Liver (tissue), 9 donors: ENCODE data around the gene NTN1. TPM values are rescaled to one million over a fixed set of nuclear protein-coding genes. Genes with fewer than 3 reads are reported as not detected.

ENCODE experiments used
- DNase-seq: peaks from one replicate; pipeline ENCODE4 v3.0.0-alpha.2; 2017; ENCODE audit warnings: low spot score
- H3K27ac ChIP-seq, 2 donors: one replicate each; pipeline ENCODE4 v1.7.0; 2013; ENCODE audit warnings: inconsistent platforms in 2 of 2, low read length in 2 of 2, control low read depth in 1 of 2, low read depth in 1 of 2, mild to moderate bottlenecking in 1 of 2
- H3K27me3 ChIP-seq, 4 donors: one replicate each; pipeline versions ENCODE4 v1.6.1 to v1.7.0; 2013; ENCODE audit warnings: low read length in 3 of 4, inconsistent platforms in 1 of 4, mild to moderate bottlenecking in 1 of 4, moderate library complexity in 1 of 4; ENCODE audit not compliant: control insufficient read depth in 4 of 4, insufficient read depth in 4 of 4
- H3K36me3 ChIP-seq, 4 donors: one replicate each; pipeline versions ENCODE4 v1.6.1 to v1.7.0; 2013; ENCODE audit warnings: low read length in 3 of 4, mild to moderate bottlenecking in 3 of 4, low read depth in 1 of 4, moderate library complexity in 1 of 4; ENCODE audit not compliant: control insufficient read depth in 4 of 4, insufficient read depth in 3 of 4
- H3K4me1 ChIP-seq, 4 donors: one replicate each; pipeline versions ENCODE4 v1.6.1 to v1.7.0; 2013; ENCODE audit warnings: low read length in 3 of 4, mild to moderate bottlenecking in 3 of 4, moderate library complexity in 1 of 4; ENCODE audit not compliant: control insufficient read depth in 4 of 4, insufficient read depth in 4 of 4
- H3K4me3 ChIP-seq, 3 donors: one replicate each; pipeline versions ENCODE4 v1.6.1 to v1.7.0; 2013; ENCODE audit warnings: low read length in 3 of 3, control low read depth in 1 of 3, low read depth in 1 of 3, mild to moderate bottlenecking in 1 of 3
- H3K9ac ChIP-seq, 2 donors: one replicate each; pipeline ENCODE4 v1.7.0; 2013; ENCODE audit warnings: low read length in 2 of 2, mild to moderate bottlenecking in 2 of 2, moderate library complexity in 2 of 2, control low read depth in 1 of 2, low read depth in 1 of 2
- H3K9me3 ChIP-seq, 4 donors: one replicate each; pipeline versions ENCODE4 v1.6.1 to v1.7.0; 2013; ENCODE audit warnings: low read length in 3 of 4; ENCODE audit not compliant: control insufficient read depth in 4 of 4
- EGR1 ChIP-seq, 2 donors: IDR thresholded peaks; 2 replicates each; pipeline ENCODE4 v1.6.1; 2016 to 2018; ENCODE audit warnings: antibody characterized with exemption in 2 of 2, low read depth in 2 of 2
- FOXA1 ChIP-seq: IDR thresholded peaks from 2 replicates; pipeline ENCODE4 v1.6.1; 2016; ENCODE audit warnings: antibody characterized with exemption
- FOXA2 ChIP-seq: IDR thresholded peaks from 2 replicates; pipeline ENCODE4 v1.6.1; 2016; ENCODE audit warnings: antibody characterized with exemption
- GABPA ChIP-seq, 2 donors: IDR thresholded peaks in 1 of 2; conservative IDR thresholded peaks in 1 of 2; 2 replicates each; pipeline ENCODE4 v1.6.1; 2016; ENCODE audit warnings: antibody characterized with exemption in 2 of 2, mild to moderate bottlenecking in 1 of 2, moderate library complexity in 1 of 2
- HNF4A ChIP-seq, 2 donors: conservative IDR thresholded peaks; 2 replicates each; pipeline ENCODE4 v1.6.1; 2016; ENCODE audit warnings: antibody characterized with exemption in 2 of 2, mild to moderate bottlenecking in 2 of 2
- HNF4G ChIP-seq: IDR thresholded peaks from 2 replicates; pipeline ENCODE4 v1.6.1; 2016; ENCODE audit warnings: antibody characterized with exemption
- JUND ChIP-seq, 2 donors: IDR thresholded peaks; 2 replicates each; pipeline ENCODE4 v1.6.1; 2016; ENCODE audit warnings: antibody characterized with exemption in 2 of 2
- RAD21 ChIP-seq, 2 donors: IDR thresholded peaks; 2 replicates each; pipeline ENCODE4 v1.6.1; 2016; ENCODE audit warnings: antibody characterized with exemption in 2 of 2, mild to moderate bottlenecking in 2 of 2
- RXRA ChIP-seq, 2 donors: IDR thresholded peaks; 2 replicates each; pipeline ENCODE4 v1.6.1; 2017 to 2018; ENCODE audit warnings: antibody characterized with exemption in 2 of 2, mild to moderate bottlenecking in 1 of 2
- SP1 ChIP-seq: IDR thresholded peaks from 2 replicates; pipeline ENCODE4 v1.6.1; 2018; ENCODE audit warnings: antibody characterized with exemption, mild to moderate bottlenecking
- TAF1 ChIP-seq: conservative IDR thresholded peaks from 2 replicates; pipeline ENCODE4 v1.6.1; 2016; ENCODE audit warnings: antibody characterized with exemption, mild to moderate bottlenecking
- YY1 ChIP-seq: IDR thresholded peaks from 2 replicates; pipeline ENCODE4 v1.6.1; 2016; ENCODE audit warnings: antibody characterized with exemption, mild to moderate bottlenecking
- WGBS: extraction: QIAGEN DNeasy Blood & Tissue Kit; methylation state at CpG from one replicate; pipeline ENCODE4 v1.1.7; 2013; 5-methylcytosine and 5-hydroxymethylcytosine counted together
- polyA plus RNA-seq, 2 donors: library from polyadenylated mRNA; stranded (reverse) in 1 of 2; unstranded in 1 of 2; fragments of 200-250 nt in 1 of 2; fragments of >200 nt in 1 of 2; fragmentation: Nextera tagmentation in 1 of 2; extraction: Ambion mirVana in 1 of 2; gene quantifications; one replicate each; pipeline versions ENCODE4 v1.2.1 to v1.2.3, GENCODE V29; 2013 to 2015
- total RNA-seq, 2 donors: library from RNA; depleted of rRNA; stranded (reverse); fragments of >200 nt; gene quantifications; one replicate each; pipeline ENCODE4 v1.2.3, GENCODE V29; 2014
- TF ChIP-seq, protein P1 (sequence below): fragments of 150-350 bp; IDR thresholded peaks from 2 replicates; pipeline ENCODE4 v1.5.1; 2017; ENCODE audit warnings: improper control_type of control experiment, low read depth, low read length; ENCODE audit not compliant: missing input control
- TF ChIP-seq, protein P2 (sequence below): IDR thresholded peaks from 2 replicates; pipeline ENCODE4 v1.6.1; 2016; ENCODE audit warnings: antibody characterized with exemption
- TF ChIP-seq, protein P3 (sequence below): IDR thresholded peaks from 2 replicates; pipeline ENCODE4 v1.6.1; 2016; ENCODE audit warnings: antibody characterized with exemption
- TF ChIP-seq, protein P4 (sequence below): IDR thresholded peaks from 2 replicates; pipeline ENCODE4 v1.6.1; 2016; ENCODE audit warnings: antibody characterized with exemption, mild to moderate bottlenecking
- donor health status: healthy.
- donor health status: healthy.
- donor health status: healthy.
- donor health status: healthy.
- donor health status: healthy.

Gene NTN1
- total and polyA plus RNA-seq, 4 donors, result 0.14 to 8.7 (median 4.3) TPM

DNA sequence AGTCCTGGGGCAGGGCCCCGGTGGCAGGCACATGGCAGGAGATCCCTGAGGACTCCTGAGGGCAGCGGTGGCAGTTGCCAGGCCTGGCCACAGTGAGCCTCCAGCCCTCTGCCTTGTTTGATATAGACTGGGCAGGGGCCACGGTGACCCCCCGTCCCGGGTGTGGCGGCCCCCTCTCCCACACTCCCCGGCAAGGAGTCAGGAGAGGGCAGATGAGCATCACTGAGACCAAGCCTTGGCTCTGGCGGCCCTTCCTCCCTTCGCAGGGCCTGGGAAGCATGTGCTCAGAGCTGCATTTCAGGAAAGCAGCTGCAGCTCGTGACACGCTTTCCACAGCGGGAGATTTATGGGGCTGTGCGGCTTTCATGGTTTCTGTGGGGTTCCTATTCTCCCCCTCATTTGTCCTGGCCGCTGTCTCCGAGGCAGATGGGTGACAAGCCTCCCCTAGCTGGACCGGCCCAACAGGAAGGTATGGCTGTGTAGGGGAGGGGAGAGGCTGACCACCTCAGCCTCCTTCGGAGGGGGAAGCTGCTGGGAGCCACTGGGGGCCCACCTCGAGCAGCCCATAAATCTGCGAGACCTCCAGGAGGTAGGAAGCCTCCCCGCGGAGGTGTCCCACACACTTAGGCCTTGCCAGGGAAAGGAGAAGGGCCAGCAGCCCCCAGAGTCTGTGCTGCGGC, 211.4 kb downstream of the NTN1 start:
- no peak for DNase-seq
- H3K9ac ChIP-seq, result no peak overlapping the region
- H3K9me3 ChIP-seq, result no peaks in the 10 kb centered on the region
- WGBS, result 80% methylated on average over 22 of the region's 22 CpGs
- no peak overlapping the region for H3K27ac ChIP-seq
- no peaks in the 10 kb centered on the region for H3K36me3 ChIP-seq
- H3K4me3 ChIP-seq, result no peak overlapping the region
- TF ChIP-seq JUND (IDR thresholded peaks at IDR 0.05), result no peak
- TF ChIP-seq FOXA1, result no peak
- no peaks in the 10 kb centered on the region for H3K27me3 ChIP-seq
- no peaks in the 10 kb centered on the region for H3K4me1 ChIP-seq

DNA sequence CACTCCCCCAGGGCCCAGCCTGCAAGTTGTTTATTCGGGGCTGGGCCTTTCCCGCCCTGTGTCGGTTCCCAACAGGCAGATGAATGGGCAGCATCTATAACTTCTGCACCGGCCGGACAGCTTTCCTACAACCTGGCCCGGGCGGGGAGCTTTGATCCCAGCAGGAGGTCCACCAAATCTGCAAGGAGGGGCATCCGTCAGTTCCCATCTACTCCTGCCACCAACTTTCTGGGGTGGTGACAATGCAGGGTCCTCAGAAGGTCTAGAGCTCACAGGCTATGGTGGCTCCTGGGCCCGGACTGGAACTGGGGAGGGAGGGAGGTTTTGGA, 211.9 kb downstream of the NTN1 start:
- Histone ChIP-seq H3K9me3 (no peaks in the 10 kb centered on the region), H3K27me3 (no peaks in the 10 kb centered on the region), H3K27ac (no peak overlapping the region), H3K36me3 (no peaks in the 10 kb centered on the region), H3K4me3 (no peak overlapping the region), H3K9ac (no peak overlapping the region), H3K4me1 (no peaks in the 10 kb centered on the region)
- DNase-seq, result no peak
- TF ChIP-seq JUND (IDR thresholded peaks at IDR 0.05) (no peak), FOXA2 (no peak), HNF4A (conservative IDR thresholded peaks at IDR 0.05) (no peak), SP1 (no peak), YY1 (no peak), HNF4G (no peak), TAF1 (no peak), EGR1 (IDR thresholded peaks at IDR 0.05; ENCODE audit: low read depth in 2 of 2) (no peak)
- TF ChIP-seq, protein P1, sequence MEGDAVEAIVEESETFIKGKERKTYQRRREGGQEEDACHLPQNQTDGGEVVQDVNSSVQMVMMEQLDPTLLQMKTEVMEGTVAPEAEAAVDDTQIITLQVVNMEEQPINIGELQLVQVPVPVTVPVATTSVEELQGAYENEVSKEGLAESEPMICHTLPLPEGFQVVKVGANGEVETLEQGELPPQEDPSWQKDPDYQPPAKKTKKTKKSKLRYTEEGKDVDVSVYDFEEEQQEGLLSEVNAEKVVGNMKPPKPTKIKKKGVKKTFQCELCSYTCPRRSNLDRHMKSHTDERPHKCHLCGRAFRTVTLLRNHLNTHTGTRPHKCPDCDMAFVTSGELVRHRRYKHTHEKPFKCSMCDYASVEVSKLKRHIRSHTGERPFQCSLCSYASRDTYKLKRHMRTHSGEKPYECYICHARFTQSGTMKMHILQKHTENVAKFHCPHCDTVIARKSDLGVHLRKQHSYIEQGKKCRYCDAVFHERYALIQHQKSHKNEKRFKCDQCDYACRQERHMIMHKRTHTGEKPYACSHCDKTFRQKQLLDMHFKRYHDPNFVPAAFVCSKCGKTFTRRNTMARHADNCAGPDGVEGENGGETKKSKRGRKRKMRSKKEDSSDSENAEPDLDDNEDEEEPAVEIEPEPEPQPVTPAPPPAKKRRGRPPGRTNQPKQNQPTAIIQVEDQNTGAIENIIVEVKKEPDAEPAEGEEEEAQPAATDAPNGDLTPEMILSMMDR, result no peak
- TF ChIP-seq, protein P2, sequence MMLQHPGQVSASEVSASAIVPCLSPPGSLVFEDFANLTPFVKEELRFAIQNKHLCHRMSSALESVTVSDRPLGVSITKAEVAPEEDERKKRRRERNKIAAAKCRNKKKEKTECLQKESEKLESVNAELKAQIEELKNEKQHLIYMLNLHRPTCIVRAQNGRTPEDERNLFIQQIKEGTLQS, result no peak
- TF ChIP-seq, protein P3, sequence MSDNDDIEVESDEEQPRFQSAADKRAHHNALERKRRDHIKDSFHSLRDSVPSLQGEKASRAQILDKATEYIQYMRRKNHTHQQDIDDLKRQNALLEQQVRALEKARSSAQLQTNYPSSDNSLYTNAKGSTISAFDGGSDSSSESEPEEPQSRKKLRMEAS, result no peak
- 82% methylated on average over 9 of the region's 9 CpGs for WGBS

DNA sequence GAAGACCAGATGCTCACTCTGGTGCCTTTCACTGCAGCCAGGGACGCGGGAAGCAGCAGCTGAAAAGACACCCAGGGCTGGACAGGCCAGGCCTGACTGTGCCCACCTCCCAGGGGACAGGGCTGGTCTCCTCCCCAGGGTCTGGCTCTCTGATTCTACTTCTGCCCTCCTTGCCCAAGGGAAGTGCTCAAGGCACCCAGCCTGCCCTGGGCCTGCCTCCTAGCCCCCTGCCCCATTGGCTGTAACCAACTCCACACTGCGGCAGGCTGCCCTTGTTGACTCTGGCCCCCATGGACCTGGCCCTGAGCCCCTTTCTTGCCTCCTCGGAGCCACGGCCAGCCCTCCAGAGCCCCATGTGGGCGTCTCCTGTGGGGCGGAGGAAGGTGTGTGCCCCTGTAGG, 212.5 kb downstream of the NTN1 start:
- no peaks in the 10 kb centered on the region for H3K9me3 ChIP-seq
- no peak for DNase-seq
- H3K27me3 ChIP-seq, result no peaks in the 10 kb centered on the region
- H3K9ac ChIP-seq, result no peak overlapping the region
- H3K4me3 ChIP-seq, result no peak overlapping the region
- no peaks in the 10 kb centered on the region for H3K36me3 ChIP-seq
- peaks cover 0 to 2% (median 0%) of the 10 kb centered on the region in 4 donors for H3K4me1 ChIP-seq
- 93% methylated on average over 7 of the region's 7 CpGs for WGBS
- no peak overlapping the region for H3K27ac ChIP-seq
- TF ChIP-seq, protein P4, sequence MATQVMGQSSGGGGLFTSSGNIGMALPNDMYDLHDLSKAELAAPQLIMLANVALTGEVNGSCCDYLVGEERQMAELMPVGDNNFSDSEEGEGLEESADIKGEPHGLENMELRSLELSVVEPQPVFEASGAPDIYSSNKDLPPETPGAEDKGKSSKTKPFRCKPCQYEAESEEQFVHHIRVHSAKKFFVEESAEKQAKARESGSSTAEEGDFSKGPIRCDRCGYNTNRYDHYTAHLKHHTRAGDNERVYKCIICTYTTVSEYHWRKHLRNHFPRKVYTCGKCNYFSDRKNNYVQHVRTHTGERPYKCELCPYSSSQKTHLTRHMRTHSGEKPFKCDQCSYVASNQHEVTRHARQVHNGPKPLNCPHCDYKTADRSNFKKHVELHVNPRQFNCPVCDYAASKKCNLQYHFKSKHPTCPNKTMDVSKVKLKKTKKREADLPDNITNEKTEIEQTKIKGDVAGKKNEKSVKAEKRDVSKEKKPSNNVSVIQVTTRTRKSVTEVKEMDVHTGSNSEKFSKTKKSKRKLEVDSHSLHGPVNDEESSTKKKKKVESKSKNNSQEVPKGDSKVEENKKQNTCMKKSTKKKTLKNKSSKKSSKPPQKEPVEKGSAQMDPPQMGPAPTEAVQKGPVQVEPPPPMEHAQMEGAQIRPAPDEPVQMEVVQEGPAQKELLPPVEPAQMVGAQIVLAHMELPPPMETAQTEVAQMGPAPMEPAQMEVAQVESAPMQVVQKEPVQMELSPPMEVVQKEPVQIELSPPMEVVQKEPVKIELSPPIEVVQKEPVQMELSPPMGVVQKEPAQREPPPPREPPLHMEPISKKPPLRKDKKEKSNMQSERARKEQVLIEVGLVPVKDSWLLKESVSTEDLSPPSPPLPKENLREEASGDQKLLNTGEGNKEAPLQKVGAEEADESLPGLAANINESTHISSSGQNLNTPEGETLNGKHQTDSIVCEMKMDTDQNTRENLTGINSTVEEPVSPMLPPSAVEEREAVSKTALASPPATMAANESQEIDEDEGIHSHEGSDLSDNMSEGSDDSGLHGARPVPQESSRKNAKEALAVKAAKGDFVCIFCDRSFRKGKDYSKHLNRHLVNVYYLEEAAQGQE, result no peak
- TF ChIP-seq HNF4A (conservative IDR thresholded peaks at IDR 0.05), result no peak
- TF ChIP-seq, protein P2, result no peak
- no peak for TF ChIP-seq JUND (IDR thresholded peaks at IDR 0.05)
- TF ChIP-seq, protein P3, result no peak
- no peak for TF ChIP-seq SP1
- TF ChIP-seq FOXA2, result no peak
- no peak for TF ChIP-seq TAF1
- TF ChIP-seq, protein P1, result no peak
- no peak for TF ChIP-seq RAD21 (IDR thresholded peaks at IDR 0.05)
- TF ChIP-seq GABPA (IDR thresholded peaks at IDR 0.05 in 1 of 2, conservative IDR thresholded peaks at IDR 0.05 in 1 of 2), result no peak
- no peak for TF ChIP-seq RXRA (IDR thresholded peaks at IDR 0.05)
- TF ChIP-seq HNF4G, result no peak
- TF ChIP-seq FOXA1, result no peak
- TF ChIP-seq YY1, result no peak
